Activated T-helper 1 cell treated with anti-CD3 and anti-CD28 coated beads, Interleukin-12 subunit alpha, Interleukin-12 subunit beta, Interleukin-2, Interleukin-4 antibody, amounts not matched to agents 30 ng/mL and 10 ng/mL and 1 ng/mL, durations not matched to agents 14 hours and 24 hours and 36 hours (primary cell): Measurements from ENCODE around the gene AP1S3. TPM values are rescaled to one million over a fixed set of nuclear protein-coding genes. Genes with fewer than 3 reads are reported as not detected.

Source experiments
- DNase-seq: peaks from one replicate; pipeline ENCODE4 v3.0.0; 2021; ENCODE audit warnings: low spot score
- H3K27ac Mint-ChIP-seq: one replicate; pipeline ENCODE4 v1.8.0; 2021; ENCODE audit warnings: mild to moderate bottlenecking, mixed read lengths
- H3K27me3 Mint-ChIP-seq: one replicate; pipeline ENCODE4 v1.8.0; 2022; ENCODE audit warnings: mild to moderate bottlenecking, moderate library complexity, mixed read lengths; ENCODE audit not compliant: insufficient read depth
- H3K36me3 Mint-ChIP-seq: one replicate; pipeline ENCODE4 v1.8.0; 2021; ENCODE audit warnings: low read depth, mixed read lengths
- H3K4me1 Mint-ChIP-seq: one replicate; pipeline ENCODE4 v1.8.0; 2021; ENCODE audit warnings: low read depth, mixed read lengths
- H3K4me3 Mint-ChIP-seq: one replicate; pipeline ENCODE4 v1.8.0; 2021; ENCODE audit warnings: mild to moderate bottlenecking, moderate library complexity, mixed read lengths
- H3K9me3 Mint-ChIP-seq: one replicate; pipeline ENCODE4 v1.8.0; 2021; ENCODE audit warnings: mixed read lengths
- intact Hi-C: fragments of 100-400 bp; cut with micrococcal nuclease; formaldehyde crosslinking; loops from one replicate; pipeline ENCODE4 v1.15.1; 2024
- total RNA-seq: library from RNA; stranded (reverse); gene quantifications from 2 replicates; pipeline ENCODE4 v1.2.3, GENCODE V29; 2022

The AP1S3 gene
- total RNA-seq, 1 donor from 2014 or later = 11.9 TPM

DNA sequence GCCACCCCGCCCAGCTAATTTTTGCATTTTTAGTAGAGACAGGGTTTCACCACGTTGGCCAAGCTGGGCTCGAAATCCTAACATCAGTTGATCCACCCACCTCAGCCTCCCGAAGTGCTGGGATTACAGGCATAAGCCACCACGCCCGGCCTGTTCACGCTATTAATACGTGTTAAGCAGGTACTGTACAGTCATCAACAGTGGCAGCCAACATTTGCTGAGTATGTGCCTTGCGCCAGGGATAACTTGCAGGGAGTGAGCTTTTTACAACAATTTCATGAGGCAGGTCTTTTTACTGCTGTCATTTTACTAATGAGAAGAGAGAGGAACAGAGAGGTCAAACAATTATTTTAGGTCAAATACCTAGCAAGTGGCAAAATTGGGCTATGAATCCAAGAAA is 115.2 kb downstream of the AP1S3 start:
- no peaks in the 10 kb centered on the region for H3K4me1 Mint-ChIP-seq
- no peak for DNase-seq
- peaks cover under 1% of the 10 kb centered on the region for H3K9me3 Mint-ChIP-seq
- H3K36me3 Mint-ChIP-seq = no peaks in the 10 kb centered on the region
- no peak overlapping the region for H3K27ac Mint-ChIP-seq
- no peaks in the 10 kb centered on the region for H3K27me3 Mint-ChIP-seq
- intact Hi-C loops = no loop called here
- H3K4me3 Mint-ChIP-seq = no peak overlapping the region

DNA sequence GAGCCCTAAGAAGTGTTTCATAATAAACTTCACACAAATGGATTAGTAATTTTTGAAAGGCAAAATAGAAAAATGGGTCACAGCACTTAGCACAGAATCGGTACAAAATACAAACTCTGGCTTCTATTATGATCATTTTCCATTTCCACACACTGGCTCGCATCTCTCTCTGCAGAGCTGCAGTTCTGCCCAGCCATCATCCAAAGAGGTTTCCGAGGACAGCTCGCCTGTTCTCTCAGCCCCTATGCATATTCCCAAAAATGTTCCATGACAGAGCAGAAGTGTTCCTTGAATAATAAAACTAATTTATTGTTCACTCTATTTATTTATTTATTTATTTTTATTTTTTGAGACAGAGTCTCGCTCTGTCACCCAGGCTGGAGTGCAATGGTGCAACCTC is 115.6 kb downstream of the AP1S3 start:
- Mint-ChIP-seq H3K27ac (no peak overlapping the region), H3K27me3 (no peaks in the 10 kb centered on the region), H3K4me3 (no peak overlapping the region), H3K36me3 (no peaks in the 10 kb centered on the region), H3K9me3 (peaks cover 5% of the 10 kb centered on the region), H3K4me1 (no peaks in the 10 kb centered on the region)
- intact Hi-C loops = no loop called here
- DNase-seq = no peak

DNA sequence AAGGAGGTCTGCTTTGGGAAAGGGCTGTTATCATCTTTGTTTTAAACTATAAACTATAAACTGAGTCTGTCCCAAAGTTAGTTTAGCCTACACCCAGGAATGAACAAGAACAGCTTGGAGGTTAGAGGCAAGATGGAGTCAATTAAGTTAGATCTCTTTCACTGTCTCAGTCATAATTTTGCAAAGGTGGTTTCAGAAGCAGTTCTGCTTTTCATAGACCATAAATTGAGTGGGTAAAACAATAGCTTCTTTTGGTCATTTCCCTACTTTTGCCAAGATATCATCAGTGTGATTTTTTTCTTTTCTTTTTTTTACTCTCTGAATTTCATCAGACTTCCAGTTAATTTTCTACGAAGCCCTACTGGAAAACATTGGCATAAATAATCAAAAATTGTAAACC is 117.0 kb downstream of the AP1S3 start:
- Mint-ChIP-seq H3K9me3 (peaks cover 6% of the 10 kb centered on the region), H3K4me3 (no peak overlapping the region), H3K4me1 (no peaks in the 10 kb centered on the region), H3K27ac (no peak overlapping the region), H3K36me3 (no peaks in the 10 kb centered on the region), H3K27me3 (no peaks in the 10 kb centered on the region)
- no peak for DNase-seq
- intact Hi-C loops = no loop called here

DNA sequence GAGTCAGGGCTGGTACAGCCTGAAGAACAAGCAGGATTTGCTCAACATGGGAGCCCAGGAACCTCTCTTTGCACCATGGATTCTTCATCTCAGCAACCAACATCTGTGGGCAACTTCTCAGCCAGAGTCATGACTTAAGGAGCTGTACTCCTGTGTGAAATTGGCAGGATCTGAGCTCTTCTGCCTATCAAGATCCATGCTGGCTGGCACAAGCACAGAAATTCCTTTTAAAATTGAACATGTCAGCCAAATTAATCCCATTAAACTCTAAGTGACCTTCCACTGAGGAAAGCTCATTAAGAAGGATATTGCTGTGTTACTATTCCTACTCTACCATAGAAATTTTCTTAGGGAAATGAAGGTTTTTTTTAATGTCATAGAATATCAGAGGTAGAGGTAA is 124.7 kb downstream of the AP1S3 start:
- no peaks in the 10 kb centered on the region for H3K4me1 Mint-ChIP-seq
- H3K4me3 Mint-ChIP-seq = no peak overlapping the region
- DNase-seq = no peak
- intact Hi-C loops = no loop called here
- peaks cover 7% of the 10 kb centered on the region for H3K27me3 Mint-ChIP-seq
- H3K36me3 Mint-ChIP-seq = no peaks in the 10 kb centered on the region
- no peak overlapping the region for H3K27ac Mint-ChIP-seq
- peaks cover 6% of the 10 kb centered on the region for H3K9me3 Mint-ChIP-seq

DNA sequence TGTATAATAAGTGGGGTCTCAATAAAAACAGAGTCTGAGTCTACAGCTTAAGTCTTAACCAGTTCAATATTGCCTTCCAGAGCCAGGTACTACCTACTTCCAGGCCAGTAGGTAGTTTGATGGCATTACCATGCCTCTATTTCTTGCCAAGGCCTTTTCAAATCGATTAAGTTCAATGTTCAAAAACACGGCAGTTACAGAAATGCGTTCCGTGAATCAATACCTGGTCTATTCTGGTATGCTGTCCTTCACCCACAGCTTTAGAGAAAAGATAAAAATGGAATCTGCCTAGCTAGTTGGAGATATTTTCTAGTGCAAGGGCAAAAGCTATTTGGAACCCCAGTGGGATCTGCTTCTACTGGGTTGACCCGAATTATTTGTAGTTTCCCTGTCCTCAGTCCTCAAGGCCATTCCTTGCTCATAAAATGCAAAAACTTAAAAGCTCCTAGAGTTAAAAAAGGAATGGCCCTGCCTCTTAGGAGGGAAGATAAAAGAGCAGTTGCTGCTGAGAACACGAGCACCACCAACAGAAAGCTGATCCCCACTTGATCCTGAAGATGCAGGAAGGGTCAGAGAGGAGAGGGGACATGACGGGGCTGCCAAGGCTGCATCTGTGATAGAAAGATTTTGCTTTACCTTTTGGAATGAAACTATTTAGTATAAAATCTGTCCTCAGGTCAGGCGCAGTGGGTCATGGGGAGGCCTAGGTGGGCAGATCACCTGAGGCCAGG is 125.6 kb downstream of the AP1S3 start:
- Mint-ChIP-seq H3K27ac (no peak overlapping the region), H3K4me1 (no peaks in the 10 kb centered on the region), H3K36me3 (no peaks in the 10 kb centered on the region), H3K4me3 (no peak overlapping the region), H3K9me3 (peaks cover 1% of the 10 kb centered on the region), H3K27me3 (peaks cover 7% of the 10 kb centered on the region)
- DNase-seq = no peak
- intact Hi-C loops = no loop called here

Other genes starting within 250 kb of the AP1S3 start
- not detected in 2 replicates for gene SCG2, start 235.2 kb downstream of the AP1S3 start, total RNA-seq
- 17.9 and 21.8 TPM in 2 replicates for gene WDFY1, start 107.8 kb upstream of the AP1S3 start, total RNA-seq
- gene MRPL44, start 119.9 kb upstream of the AP1S3 start, total RNA-seq = 32.7 and 35.0 TPM in 2 replicates
- 28.8 and 29.7 TPM in 2 replicates for gene SERPINE2, start 201.7 kb upstream of the AP1S3 start, total RNA-seq